Astrocyte (in vitro differentiated cells and primary cell): ENCODE measurements around the gene KCNMB4. TPM values are rescaled to one million over a fixed set of nuclear protein-coding genes. Genes with fewer than 3 reads are reported as not detected.

Source experiments
- total RNA-seq: library from RNA; stranded (reverse); gene quantifications from 2 replicates; pipeline ENCODE4 v1.2.1, GENCODE V29; 2021

KCNMB4 gene
- total RNA-seq, 1 donor from 2014 or later: 8.3 TPM

Other genes with a start within 250 kb of the KCNMB4 start
- 63.3 and 67.2 TPM in 2 replicates for gene CNOT2, start 122.9 kb upstream of the KCNMB4 start, total RNA-seq